GM19452 (cell line): ENCODE measurements around the gene RBP2.

Source experiments
- ATAC-seq: cut with Tn5 transposase; IDR thresholded peaks from one replicate; pipeline ENCODE4 v1.9.1; 2021; ENCODE audit not compliant: unreplicated experiment

RBP2 gene

DNA sequence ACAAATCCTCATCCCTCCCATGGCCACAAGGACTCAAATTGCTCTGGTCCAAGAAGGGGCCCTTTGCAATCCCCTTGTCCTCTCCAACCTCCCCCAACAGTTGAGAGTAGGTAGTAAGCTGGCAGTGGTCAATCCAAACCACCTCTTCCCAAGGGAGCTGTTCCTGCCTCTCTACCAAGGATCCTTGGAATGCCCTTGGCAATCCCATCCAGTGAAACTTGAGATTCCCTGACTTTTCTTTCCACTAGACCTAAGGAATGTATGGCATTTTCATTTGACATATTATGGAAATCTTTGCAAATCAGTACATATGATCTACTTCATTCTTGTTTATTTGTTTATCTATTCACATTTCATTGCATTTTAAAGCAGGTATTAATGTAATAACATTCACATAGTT, 4.8 kb upstream of the RBP2 start:
- ATAC-seq, result no peak

DNA sequence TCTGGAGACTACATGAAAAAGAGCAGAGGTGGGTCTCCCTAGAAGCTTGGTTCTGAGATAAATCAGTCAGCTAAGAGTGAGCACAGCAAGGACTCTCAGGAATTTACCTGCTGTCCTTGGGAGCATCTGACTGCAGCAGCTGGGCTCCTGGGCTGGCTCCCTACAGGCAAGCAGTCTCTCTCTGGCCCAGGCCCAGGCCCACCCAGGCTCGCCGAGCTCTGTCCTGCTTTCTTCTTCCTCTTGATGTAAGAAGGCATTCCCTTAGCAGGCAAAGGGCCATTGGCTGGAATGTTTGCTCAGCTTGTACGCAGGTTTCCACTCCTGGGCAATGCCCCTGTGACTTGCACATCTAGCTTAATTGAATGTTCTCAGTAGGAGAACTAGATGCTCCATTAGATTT, 4.3 kb upstream of the RBP2 start:
- ATAC-seq, result no peak

- no peak for ATAC-seq
These were observed 1.7 kb upstream of the RBP2 start for GRCh38 chr3:139477710-139478640.

- ATAC-seq, result no peak
These were observed 3.1 kb downstream of the RBP2 start for GRCh38 chr3:139473155-139473771.

DNA sequence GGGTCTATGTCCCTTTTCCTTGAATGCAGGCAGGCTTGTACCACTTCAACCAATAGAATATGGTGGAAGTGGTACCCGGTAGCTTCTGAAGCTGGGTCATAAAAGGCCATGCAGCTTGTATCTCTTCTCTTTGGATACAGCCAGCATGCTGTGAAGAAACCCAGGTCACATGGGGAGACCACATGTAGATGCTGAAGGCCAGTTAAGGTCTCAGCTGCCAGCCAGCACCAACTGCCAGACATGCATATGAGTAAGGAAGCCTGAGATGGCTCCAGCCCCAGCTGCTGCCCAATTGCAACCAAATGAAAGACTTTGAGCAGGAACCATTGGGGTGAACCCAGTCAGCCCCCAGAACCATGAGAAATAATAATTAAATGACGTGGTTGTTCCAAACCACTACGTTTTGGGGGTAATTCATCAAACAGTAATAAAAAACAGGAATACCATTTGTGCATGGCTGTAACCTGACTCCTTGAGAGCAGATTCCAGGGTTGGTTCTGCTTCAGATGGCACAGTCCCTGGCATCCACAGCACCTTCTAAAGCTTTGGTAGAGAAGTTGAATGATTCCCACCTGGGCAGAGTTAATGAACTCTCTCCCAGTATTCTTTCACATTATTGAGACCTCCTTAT, 3.8 kb downstream of the RBP2 start:
- no peak for ATAC-seq

DNA sequence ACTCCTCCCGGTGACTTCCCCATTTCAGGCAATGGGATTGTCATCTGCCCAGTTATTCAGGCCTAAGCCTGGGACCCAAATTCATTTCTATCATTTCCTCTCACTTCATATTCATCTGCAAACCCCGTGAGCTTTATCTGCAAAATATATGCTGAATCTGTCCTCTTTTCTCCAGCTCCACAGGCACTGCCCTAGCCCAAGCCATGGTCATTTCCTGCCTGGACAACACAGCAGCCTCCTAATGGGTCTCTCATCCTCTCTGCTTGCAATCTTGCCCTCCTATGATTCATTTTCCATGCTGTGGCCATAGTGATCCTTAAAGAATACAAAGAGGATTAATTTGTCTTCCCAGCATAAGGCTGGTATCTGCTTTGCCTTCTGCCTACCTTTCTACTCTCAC, 6.1 kb downstream of the RBP2 start:
- no peak for ATAC-seq

DNA sequence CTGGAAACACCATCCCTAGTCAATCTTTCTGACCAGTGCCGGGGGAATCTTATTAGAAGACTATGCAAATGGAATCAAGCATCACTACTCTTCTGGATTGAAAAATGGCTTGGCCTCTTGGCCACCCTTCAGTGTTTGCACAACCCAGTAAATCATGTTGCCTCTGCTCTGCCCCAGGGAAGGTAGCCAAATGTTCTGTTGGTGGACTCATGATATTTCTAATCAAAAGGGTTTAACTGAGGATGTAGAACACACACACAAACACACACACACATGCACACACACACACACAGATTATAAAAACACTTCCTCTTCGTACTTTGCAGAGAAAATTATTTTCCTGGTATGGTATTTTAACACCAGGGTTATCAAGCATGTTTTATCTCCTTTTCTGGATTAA, 7.9 kb downstream of the RBP2 start:
- no peak for ATAC-seq

DNA sequence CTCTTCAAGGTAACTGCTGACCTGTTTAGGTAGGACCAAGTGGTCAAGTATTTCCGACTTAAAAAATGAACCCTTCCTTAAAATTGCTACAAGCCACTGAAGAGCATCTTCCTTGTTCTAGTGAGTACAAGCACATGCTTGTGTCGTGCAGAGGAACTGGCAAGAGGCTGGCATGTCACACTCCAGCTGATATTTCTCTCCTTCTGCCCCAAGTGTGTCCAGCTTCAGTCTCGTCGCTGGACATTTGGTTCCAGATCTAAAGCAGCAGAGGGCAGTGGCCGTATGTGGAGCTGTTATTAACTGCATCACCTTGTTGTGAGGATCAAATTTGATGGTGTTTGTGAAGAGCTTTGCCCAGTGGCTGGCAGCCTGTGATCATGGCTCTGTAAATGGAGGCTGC, 10.0 kb downstream of the RBP2 start:
- ATAC-seq, result no peak

- no peak for ATAC-seq
These were observed 10.7 kb downstream of the RBP2 start for GRCh38 chr3:139465636-139466035.

DNA sequence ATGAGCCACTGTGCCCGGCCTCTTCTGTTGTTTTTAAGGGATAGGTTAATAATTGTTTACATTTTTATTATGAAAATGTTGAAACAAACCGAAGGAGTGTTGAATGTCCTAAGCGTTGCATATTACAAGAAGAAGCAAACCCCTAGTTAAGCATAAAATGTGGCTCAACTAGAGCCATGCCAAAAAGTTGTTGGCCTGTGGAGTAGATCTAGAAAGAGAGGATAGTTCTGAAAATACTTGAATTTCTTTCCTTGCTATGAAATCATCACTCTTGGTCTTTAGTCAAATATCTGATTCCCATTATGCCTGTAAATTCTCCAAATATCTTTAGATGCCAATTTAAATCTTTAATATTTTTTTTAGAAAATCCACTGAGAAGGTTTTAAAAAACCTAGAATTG, 12.8 kb downstream of the RBP2 start:
- no peak for ATAC-seq

- ATAC-seq, result no peak
These were observed 15.8 kb downstream of the RBP2 start for GRCh38 chr3:139460529-139460928.

GRCh38 chr3:139460076-139460475, 16.2 kb downstream of the RBP2 start:
- ATAC-seq, result no peak

DNA sequence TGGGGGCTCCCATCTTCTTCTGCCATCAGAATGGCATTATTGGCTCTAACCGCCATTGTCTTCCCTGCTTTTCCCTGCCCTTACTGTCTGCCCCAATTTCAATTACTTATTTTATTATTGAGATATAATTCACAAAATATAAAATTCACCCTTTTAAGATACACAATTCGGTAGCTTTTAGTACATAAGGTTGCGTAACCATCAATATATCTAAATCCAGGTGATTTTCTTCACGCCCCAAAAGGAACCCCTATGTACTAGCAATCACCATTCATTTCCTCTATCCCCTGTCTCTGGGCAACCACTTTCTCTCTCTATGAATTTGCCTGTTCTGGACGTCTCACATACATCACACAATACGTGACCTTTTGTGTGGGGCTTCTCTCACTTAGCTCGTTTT, 18.0 kb downstream of the RBP2 start:
- no peak for ATAC-seq

- ATAC-seq, result no peak
These were observed 19.2 kb downstream of the RBP2 start for GRCh38 chr3:139457066-139457465.

DNA sequence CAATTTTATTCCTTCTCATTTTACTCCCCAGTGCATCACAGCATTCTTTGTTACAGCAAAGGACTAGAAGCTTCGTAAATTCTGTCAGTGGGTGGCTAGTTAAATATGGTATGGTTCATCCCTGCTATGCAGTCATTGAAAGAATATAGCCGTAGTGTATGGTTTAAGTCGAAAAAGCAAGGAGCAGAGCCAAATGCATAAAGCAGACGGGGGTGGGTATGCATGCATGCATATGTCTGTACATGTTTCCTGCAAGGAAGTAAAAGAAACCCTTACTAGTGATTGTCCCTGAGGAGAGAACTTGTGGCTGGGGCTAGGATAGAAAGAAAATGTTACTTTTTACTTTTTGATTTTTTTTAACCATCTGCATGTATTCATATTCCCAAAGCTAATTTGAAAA, 19.9 kb downstream of the RBP2 start:
- no peak for ATAC-seq

- no peak for ATAC-seq
These were observed 20.5 kb downstream of the RBP2 start for GRCh38 chr3:139455855-139456254.

DNA sequence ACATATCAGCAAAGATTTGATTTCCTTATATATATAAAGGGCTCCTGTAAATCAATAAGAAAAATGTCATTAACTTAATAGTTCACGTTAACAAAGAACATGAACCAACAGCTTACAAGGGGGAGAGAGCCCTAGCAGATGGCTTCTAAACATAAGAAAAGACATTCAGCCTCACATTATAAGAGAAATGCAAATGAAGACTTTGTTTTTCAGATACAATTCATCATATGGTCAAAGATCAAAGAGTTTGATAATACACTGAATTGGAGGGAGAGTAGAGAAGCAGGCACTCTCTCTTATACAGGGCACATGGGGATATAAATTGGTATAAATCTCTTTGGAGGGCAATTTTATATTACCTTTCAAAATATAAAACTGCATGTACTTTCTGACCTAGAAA, 21.1 kb downstream of the RBP2 start:
- no peak for ATAC-seq

- ATAC-seq, result no peak
These were observed 22.0 kb downstream of the RBP2 start for GRCh38 chr3:139454346-139454745.

DNA sequence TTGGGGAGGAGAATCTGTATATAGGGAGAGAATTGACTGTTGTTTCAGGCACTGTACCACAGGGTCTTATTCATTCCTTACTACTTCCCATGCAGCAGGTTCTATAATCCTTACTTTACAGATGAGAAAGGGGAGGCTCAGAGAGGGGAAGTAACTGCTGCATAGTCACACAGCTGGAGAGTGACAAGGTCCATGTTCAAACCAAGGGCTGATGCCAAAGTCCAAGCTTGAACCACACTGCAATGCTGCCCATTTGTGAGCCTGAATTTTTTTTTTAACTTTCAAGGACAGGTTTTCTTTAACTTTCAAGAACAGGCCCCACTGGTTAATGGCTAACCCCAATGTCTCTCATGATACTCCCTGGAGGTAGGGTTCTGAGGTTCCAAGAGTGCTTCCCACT, 26.2 kb downstream of the RBP2 start:
- no peak for ATAC-seq

GRCh38 chr3:139449566-139449965, 26.8 kb downstream of the RBP2 start:
- no peak for ATAC-seq

- no peak for ATAC-seq
These were observed 28.2 kb downstream of the RBP2 start for GRCh38 chr3:139448104-139448503.

DNA sequence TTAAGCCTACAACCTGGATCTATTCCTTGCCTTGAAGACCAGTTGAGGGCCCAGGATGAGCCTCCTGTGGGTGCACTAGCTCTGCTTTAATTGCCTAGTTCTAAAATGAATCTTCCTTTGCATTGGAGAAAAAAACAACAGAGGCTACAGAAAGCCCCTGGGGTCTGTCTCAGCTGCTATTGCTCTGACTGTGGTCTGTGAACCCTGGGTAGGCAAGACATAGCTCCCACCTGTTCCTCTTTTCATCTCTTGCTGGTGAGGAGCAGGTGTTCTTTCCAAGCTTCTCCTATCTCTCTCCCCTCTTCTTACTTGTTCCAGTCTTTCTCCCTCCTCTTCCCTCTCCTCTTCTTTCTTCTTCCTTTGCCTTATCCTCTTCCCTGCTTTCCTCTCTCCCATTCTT, 28.8 kb downstream of the RBP2 start:
- no peak for ATAC-seq
